WERI-Rb-1 (cell line): ENCODE data around the gene MBD3L1.

Experiments used
- DNase-seq: peaks from one replicate; pipeline ENCODE4 v3.0.0-alpha.2; 2020
- H3K27ac ChIP-seq: fragments of 250-450 bp; sonication (Bioruptor Pico); 2 replicates; pipeline ENCODE4 v1.5.1; 2020; ENCODE audit warnings: mild to moderate bottlenecking, moderate library complexity
- H3K27me3 ChIP-seq: fragments of 250-450 bp; sonication (Bioruptor Pico); 2 replicates; pipeline ENCODE4 v1.5.1; 2021; ENCODE audit warnings: mild to moderate bottlenecking, low read depth, moderate library complexity; ENCODE audit not compliant: insufficient read depth, severe bottlenecking
- H3K36me3 ChIP-seq: fragments of 250-450 bp; sonication (Bioruptor Pico); 2 replicates; pipeline ENCODE4 v1.5.1; 2020; ENCODE audit warnings: mild to moderate bottlenecking, moderate library complexity
- H3K4me3 ChIP-seq: 2 replicates; pipeline ENCODE4 v1.5.1; 2011; ENCODE audit warnings: low read depth, mild to moderate bottlenecking, control low read depth, low read length
- H3K9me3 ChIP-seq: fragments of 250-450 bp; sonication (Bioruptor Pico); 2 replicates; pipeline ENCODE4 v1.5.1; 2021; ENCODE audit warnings: mild to moderate bottlenecking, moderate library complexity; ENCODE audit not compliant: severe bottlenecking
- TF ChIP-seq, protein P1 (sequence below): IDR thresholded peaks from 2 replicates; pipeline ENCODE4 v1.5.1; 2011; ENCODE audit warnings: low read depth, mild to moderate bottlenecking, control low read depth, inconsistent platforms, low read length

MBD3L1 gene

DNA sequence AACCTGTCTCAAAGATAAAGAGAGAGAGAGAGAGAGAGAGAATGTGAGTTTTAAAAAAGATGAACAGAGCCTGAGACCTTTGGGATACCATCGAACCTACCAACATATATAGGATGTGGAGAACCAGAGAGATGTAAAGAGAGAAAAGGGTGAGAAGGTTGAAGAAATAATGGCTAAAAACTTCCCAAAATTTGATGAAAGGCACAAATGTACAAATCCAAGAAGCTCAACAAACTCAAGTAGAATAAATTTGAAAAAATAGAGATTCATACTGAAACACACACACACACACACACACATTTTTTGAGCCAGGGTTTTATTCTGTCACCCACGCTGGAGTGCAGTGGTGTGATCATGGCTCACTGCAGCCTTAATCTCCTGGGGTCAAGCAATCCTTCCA, 16.4 kb upstream of the MBD3L1 start:
- Histone ChIP-seq H3K27ac (no peak overlapping the region), H3K4me3 (no peak overlapping the region), H3K27me3 (no peaks in the 10 kb centered on the region), H3K9me3 (peaks cover 23% of the 10 kb centered on the region), H3K36me3 (peaks cover 52% of the 10 kb centered on the region)
- DNase-seq, result no peak
- TF ChIP-seq, protein P1, sequence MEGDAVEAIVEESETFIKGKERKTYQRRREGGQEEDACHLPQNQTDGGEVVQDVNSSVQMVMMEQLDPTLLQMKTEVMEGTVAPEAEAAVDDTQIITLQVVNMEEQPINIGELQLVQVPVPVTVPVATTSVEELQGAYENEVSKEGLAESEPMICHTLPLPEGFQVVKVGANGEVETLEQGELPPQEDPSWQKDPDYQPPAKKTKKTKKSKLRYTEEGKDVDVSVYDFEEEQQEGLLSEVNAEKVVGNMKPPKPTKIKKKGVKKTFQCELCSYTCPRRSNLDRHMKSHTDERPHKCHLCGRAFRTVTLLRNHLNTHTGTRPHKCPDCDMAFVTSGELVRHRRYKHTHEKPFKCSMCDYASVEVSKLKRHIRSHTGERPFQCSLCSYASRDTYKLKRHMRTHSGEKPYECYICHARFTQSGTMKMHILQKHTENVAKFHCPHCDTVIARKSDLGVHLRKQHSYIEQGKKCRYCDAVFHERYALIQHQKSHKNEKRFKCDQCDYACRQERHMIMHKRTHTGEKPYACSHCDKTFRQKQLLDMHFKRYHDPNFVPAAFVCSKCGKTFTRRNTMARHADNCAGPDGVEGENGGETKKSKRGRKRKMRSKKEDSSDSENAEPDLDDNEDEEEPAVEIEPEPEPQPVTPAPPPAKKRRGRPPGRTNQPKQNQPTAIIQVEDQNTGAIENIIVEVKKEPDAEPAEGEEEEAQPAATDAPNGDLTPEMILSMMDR, result no peak

DNA sequence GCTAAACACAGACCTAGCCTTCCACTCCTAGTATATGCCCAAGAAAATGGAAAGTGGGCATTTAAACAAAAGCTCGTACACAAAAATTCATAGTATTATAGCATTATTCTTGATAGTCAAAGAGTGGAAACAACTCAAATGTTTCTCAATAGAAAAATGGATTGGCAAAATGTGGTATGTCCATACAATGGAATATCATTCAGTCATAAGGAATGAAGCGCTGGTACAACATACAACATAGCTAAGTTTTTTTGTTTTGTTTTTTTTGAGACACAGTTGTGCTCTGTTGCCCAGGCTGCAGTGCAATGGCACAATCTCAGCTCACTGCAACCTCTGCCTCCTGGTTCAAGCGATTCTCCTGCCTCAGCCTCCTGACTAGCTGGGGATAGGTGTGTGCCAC, 11.9 kb upstream of the MBD3L1 start:
- Histone ChIP-seq H3K27me3 (no peaks in the 10 kb centered on the region), H3K9me3 (no peaks in the 10 kb centered on the region), H3K36me3 (peaks cover 30% of the 10 kb centered on the region), H3K27ac (no peak overlapping the region), H3K4me3 (no peak overlapping the region)
- no peak for DNase-seq
- TF ChIP-seq, protein P1, result no peak

DNA sequence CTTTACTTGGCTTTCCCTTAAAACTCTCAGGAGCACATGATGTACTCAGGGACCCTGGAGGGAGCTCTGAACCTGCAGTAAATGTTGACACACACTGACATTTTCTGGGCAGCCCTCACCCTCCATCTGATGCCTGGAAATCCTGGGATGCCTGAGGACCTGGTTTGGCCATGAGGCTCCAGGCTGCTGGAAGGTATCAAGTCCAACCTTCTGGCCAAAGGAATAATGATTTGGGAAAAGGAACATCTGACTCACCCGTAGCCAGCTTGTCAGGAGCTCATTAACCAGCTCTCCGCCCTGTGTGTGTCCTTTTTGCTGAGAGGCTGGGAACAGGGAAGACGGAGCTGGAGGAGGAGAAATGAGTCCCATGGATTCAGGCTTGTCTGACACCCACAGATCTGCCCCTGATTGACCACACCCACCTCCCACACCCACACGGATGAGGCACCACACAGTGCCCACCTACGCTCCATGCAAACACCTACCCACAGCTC, 10.4 kb upstream of the MBD3L1 start:
- peaks cover 30% of the 10 kb centered on the region for H3K36me3 ChIP-seq
- peaks cover 4% of the 10 kb centered on the region for H3K9me3 ChIP-seq
- H3K27me3 ChIP-seq, result no peaks in the 10 kb centered on the region
- no peak overlapping the region for H3K27ac ChIP-seq
- no peak overlapping the region for H3K4me3 ChIP-seq
- DNase-seq, result no peak
- TF ChIP-seq, protein P1, result no peak

DNA sequence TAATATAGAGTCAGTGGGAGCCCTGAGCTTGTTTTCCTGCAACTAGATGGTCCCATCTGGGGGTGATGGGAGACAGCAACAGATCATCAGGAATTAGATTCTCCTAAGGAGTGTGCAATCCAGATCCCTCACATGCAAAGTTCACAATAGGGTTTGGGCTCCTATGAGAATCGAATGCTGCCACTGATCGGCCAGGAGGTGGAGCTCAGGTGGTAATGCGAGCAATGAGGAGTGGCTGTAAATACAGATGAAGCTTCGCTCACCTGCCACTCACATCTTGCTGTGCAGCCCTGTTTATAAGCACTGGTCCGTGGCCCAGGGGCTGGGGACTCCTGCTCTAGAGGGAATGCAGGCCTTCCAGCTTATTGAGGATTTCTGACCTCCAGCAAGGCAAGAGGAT, 5.8 kb upstream of the MBD3L1 start:
- H3K36me3 ChIP-seq, result no peaks in the 10 kb centered on the region; the same call in 1 of the 2 replicates
- no peak overlapping the region for H3K4me3 ChIP-seq
- no peak overlapping the region for H3K27ac ChIP-seq
- TF ChIP-seq, protein P1, result no peak
- DNase-seq, result no peak
- H3K9me3 ChIP-seq, result peaks cover 7% of the 10 kb centered on the region
- H3K27me3 ChIP-seq, result no peaks in the 10 kb centered on the region

DNA sequence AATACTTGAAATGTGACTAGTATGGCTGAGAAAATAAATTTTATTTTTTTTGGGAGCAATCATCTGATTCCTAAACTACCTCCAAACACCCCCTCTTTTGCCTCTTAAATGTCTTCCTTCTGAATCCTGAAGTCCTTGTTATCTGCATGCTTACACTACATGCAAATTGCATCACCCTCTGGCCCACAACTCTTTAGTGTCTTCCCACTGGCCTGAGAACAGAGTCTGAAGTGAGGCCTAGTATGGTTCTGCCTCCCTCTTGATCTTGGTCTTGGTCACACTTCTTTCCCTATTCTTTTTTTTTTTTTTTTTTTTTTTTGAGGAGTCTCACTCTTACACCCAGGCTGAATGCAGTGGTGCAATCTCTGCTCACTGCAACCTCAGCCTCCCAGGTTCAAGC, 4.9 kb upstream of the MBD3L1 start:
- H3K27me3 ChIP-seq, result no peaks in the 10 kb centered on the region
- no peak for DNase-seq
- TF ChIP-seq, protein P1, result no peak
- H3K4me3 ChIP-seq, result no peak overlapping the region
- no peak overlapping the region for H3K27ac ChIP-seq
- H3K36me3 ChIP-seq, result no peaks in the 10 kb centered on the region; the same call in 1 of the 2 replicates
- H3K9me3 ChIP-seq, result peaks cover 7% of the 10 kb centered on the region

DNA sequence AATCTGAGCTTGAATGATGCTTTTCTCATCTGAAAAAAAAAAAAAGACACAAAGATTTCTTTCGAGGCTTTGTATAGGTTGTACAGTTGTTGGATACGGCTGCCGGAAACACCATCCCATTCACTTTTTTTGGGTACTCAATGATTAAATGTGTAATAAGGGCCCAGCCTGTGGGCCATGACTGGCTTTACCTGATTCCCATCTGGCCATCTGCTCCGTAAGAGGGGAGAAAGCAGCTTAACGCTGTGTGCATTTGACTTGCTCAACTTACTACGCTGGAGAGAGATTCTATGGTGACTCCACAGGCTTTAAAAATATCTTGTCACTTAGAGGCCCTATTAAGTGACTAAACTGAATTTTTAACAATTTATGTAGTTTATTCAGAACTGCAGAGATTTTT, 804 bp upstream of the MBD3L1 start:
- peak overlapping the region; percentile 88 for H3K27ac ChIP-seq

More for the DNA sequence above, 804 bp upstream of the MBD3L1 start:
- peaks cover 7% of the 10 kb centered on the region for H3K9me3 ChIP-seq
- H3K36me3 ChIP-seq, result no peaks in the 10 kb centered on the region
- peak; percentile 61 for DNase-seq
- peaks cover 10% of the 10 kb centered on the region for H3K27me3 ChIP-seq
- H3K4me3 ChIP-seq, result peak overlapping the region; percentile 52
- TF ChIP-seq, protein P1, result no peak
